Stimulated activated naive B cell treated with anti-CD40 and anti-IgM and Interleukin-4, amounts not matched to agents 10 μg/mL and 1 μg/mL and 100 μg/mL, for 72 hours (primary cell): ENCODE results near the gene HMCN2.

Experiments
- ATAC-seq, 2 donors: fragments of 150-1000 bp; cut with Tn5 transposase; replicated peaks; 2 replicates each; pipeline ENCODE4 v1.10.0; 2021; ENCODE audit warnings: moderate library complexity in 1 of 2
- DNase-seq: peaks from one replicate; pipeline ENCODE4 v3.0.0; 2021
- H3K27ac Mint-ChIP-seq: one replicate; pipeline ENCODE4 v1.8.0; 2022; ENCODE audit warnings: mild to moderate bottlenecking, mixed read lengths
- H3K27me3 Mint-ChIP-seq, 2 donors: one replicate each; pipeline ENCODE4 v1.8.0; 2022; ENCODE audit warnings: mixed read lengths in 2 of 2
- H3K36me3 Mint-ChIP-seq, 2 donors: one replicate each; pipeline ENCODE4 v1.8.0; 2022; ENCODE audit warnings: mixed read lengths in 2 of 2, mild to moderate bottlenecking in 1 of 2
- H3K4me1 Mint-ChIP-seq, 2 donors: one replicate each; pipeline ENCODE4 v1.8.0; 2022; ENCODE audit warnings: mixed read lengths in 2 of 2, mild to moderate bottlenecking in 1 of 2
- H3K4me3 Mint-ChIP-seq, 2 donors: one replicate each; pipeline ENCODE4 v1.8.0; 2022; ENCODE audit warnings: mild to moderate bottlenecking in 2 of 2, mixed read lengths in 2 of 2, moderate library complexity in 1 of 2
- H3K9me3 Mint-ChIP-seq, 2 donors: one replicate each; pipeline ENCODE4 v1.8.0; 2022; ENCODE audit warnings: mixed read lengths in 2 of 2, mild to moderate bottlenecking in 1 of 2

Gene HMCN2

DNA sequence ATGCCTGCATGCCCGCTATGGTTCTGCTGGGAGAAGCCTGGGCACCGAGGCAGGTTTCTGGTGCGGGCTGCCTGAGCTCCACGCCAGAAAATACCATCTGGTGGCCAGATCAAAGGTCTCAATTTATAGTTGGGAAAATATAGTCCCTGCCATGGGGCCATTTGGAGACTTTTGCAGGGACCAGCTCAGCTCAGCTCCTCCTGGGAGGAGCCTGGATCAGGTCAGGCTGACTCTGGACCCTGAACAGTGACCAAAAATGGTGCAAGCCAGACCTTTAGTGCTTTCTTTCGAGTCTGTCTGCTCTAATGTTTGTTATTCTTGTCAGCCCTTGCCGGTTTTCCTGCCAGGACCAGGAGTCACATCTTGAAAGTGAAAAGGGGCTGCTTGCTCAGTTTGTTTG, 31.8 kb downstream of the HMCN2 start:
- DNase-seq: no peak
- no peaks in the 10 kb centered on the region for H3K4me1 Mint-ChIP-seq
- no peak overlapping the region for H3K4me3 Mint-ChIP-seq
- H3K36me3 Mint-ChIP-seq: no peaks in the 10 kb centered on the region
- H3K9me3 Mint-ChIP-seq: peaks cover 6 to 9% of the 10 kb centered on the region in 2 donors
- peaks cover 28 to 33% of the 10 kb centered on the region in 2 donors for H3K27me3 Mint-ChIP-seq
- ATAC-seq: no peak
- no peak overlapping the region for H3K27ac Mint-ChIP-seq

DNA sequence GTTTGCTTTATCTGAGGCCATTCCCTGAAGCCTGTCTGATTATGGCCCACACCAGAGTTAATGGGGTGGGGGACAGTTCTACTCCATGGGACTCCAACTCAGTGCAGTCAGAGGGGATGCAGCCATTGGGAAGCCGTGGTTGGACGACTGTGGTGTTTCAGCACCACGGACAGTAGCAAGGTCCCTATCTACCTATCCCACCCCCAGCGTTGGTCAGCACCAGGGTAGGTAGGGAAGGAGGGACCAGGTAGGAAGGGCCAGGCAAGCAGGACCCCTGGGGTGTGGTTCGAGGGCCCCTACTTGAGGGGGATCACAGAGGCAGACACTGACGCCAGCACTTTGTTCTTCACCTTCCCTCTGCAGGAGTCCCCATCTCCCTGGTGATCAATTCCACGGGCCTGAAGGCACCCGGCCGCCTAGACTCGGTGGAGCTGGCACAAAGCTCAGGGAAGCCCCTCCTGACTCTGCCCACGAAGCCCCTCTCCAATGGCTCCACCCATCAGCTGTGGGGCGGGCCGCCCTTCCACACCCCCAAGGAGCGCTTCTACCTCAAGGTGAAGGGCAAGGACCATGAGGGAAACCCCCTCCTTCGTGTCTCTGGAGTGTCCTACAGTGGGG, 33.2 kb downstream of the HMCN2 start:
- Mint-ChIP-seq H3K27me3 (peaks cover 28 to 29% of the 10 kb centered on the region in 2 donors), H3K4me1 (no peaks in the 10 kb centered on the region)

DNA sequence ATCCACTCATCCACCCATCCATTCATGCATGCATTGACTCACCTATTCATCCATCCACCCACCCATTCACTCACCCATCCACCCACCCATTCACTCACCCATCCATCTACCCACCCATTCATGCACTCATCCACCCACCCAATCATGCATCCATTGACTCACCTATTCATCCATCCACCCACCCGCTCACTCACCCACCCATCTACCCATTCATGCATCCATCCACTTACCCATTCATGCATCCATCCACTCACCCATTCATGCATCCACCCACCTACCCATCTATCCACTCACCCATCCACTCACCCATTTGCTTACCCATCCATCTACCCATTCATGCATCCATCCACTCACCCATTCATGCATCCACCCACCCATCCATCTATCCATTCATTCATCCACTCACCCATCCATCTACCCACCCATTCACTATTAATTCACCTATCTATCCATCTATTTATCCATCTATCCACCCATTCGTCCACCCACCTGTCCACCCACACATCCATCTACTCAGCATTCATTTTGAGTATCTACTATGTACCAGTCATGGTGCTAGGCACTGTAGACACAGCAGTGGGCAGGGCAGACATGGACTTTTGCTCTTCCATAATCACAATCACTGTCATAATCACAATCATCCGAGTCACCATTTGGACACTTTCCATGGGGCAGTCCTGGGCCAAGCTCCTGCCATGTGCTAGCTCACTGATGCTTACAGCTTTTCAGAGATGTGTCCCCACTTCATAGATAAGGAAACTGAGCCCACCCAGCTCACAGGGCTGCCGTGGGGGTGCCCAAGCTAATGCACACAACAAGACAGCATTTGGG, 34.4 kb downstream of the HMCN2 start:
- Mint-ChIP-seq H3K27me3 (peaks cover 19 to 31% of the 10 kb centered on the region in 2 donors), H3K27ac (no peak overlapping the region), H3K9me3 (peaks cover 6 to 9% of the 10 kb centered on the region in 2 donors), H3K4me3 (no peak overlapping the region), H3K4me1 (no peaks in the 10 kb centered on the region), H3K36me3 (no peaks in the 10 kb centered on the region)
- ATAC-seq: no peak
- no peak for DNase-seq

More for the DNA sequence above, 33.2 kb downstream of the HMCN2 start:
- Mint-ChIP-seq H3K36me3 (no peaks in the 10 kb centered on the region), H3K9me3 (peaks cover 6 to 9% of the 10 kb centered on the region in 2 donors), H3K27ac (no peak overlapping the region), H3K4me3 (no peak overlapping the region)
- DNase-seq (no peak), ATAC-seq (no peak)

GRCh38 chr9:130300739-130301138, 35.2 kb downstream of the HMCN2 start:
- Mint-ChIP-seq H3K9me3 (peaks cover 6 to 9% of the 10 kb centered on the region in 2 donors), H3K4me3 (no peak overlapping the region), H3K27me3 (peaks cover 18 to 30% of the 10 kb centered on the region in 2 donors), H3K27ac (no peak overlapping the region), H3K4me1 (no peaks in the 10 kb centered on the region), H3K36me3 (no peaks in the 10 kb centered on the region)
- ATAC-seq (no peak), DNase-seq (no peak)

DNA sequence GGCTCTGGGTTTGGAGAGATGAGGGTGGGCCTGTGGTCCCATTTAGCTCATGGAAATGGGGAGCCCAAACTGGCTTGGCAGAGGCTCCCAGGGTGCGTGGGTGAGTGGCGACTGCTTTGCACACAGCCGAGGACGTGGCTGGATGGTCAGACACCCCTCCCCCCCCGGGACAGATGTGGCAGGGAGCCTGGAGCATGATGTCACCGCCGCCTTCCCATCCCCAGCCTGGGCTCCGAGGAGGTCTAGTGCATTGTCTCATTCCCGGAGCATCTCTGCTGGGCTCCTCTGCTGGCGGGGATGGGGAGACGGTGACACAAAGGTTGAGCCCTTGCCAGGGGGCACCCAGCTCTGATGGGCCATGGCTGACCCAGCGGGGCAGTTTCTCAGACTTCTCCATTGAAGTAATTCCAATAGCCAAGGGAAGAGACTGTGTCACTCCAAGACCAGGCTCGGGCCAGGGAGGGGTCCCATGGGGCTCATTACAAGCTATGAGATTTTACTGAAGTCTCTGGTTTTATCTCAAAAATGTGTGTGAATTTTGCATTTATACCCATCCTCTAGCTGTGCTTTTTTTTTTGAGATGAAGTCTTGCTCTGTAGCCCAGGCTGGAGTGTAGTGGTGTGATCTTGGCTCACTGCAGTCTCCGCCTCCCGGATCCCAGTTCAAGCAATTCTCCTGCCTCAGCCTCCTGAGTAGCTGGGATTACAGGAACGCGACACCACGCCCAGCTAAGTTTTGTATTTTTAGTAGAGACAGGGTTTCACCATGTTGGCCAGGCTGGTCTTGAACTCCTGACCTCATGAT, 36.1 kb downstream of the HMCN2 start:
- H3K4me1 Mint-ChIP-seq: peaks cover 0 to under 1% of the 10 kb centered on the region in 2 donors
- no peak for ATAC-seq

DNA sequence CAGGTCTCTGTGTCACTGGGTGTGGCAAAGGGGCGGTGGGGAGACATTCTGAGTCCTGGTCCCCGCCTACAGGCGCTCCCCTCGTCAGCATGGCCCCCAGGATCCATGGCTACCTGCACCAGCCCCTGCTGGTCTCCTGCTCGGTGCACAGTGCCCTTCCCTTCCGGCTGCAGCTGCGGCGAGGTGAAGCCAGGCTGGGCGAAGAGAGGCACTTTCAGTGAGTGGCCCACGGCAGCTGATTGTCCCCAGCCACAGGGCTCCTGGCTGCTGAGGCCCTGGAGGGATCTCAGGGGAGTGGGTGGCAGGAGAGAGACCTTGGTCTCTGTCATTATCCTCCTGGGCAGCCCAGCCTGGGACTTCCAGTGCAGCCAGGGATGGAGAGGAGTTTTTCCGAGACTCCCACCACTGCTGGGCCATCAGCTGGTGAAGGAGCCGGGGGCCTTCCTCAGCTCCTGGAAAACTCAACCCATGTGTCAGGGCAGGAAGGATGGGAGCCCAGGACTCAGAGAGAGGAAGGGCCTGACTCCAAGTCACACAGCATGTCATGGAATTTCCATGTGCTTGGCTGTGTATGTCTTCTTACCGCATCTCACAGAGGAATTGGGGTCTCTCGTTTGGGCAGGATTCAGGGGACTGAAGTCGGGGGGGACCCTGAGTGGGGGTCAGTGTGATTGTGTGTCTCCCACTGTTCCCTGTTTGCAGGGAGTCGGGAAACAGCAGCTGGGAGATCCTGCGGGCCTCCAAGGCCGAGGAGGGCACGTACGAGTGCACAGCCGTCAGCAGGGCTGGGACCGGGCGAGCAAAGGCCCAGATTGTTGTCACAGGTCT, 37.4 kb downstream of the HMCN2 start:
- H3K4me3 Mint-ChIP-seq: no peak overlapping the region

More for the DNA sequence above, 36.1 kb downstream of the HMCN2 start:
- peaks cover 18 to 31% of the 10 kb centered on the region in 2 donors for H3K27me3 Mint-ChIP-seq
- no peak overlapping the region for H3K27ac Mint-ChIP-seq
- no peaks in the 10 kb centered on the region for H3K36me3 Mint-ChIP-seq
- no peak for DNase-seq
- H3K9me3 Mint-ChIP-seq: peaks cover 6 to 9% of the 10 kb centered on the region in 2 donors
- H3K4me3 Mint-ChIP-seq: no peak overlapping the region

GRCh38 chr9:130303613-130304055, 38.1 kb downstream of the HMCN2 start:
- ATAC-seq: no peak
- Mint-ChIP-seq H3K27me3 (peaks cover 16 to 29% of the 10 kb centered on the region in 2 donors), H3K27ac (no peak overlapping the region), H3K4me3 (no peak overlapping the region), H3K9me3 (peaks cover 6 to 9% of the 10 kb centered on the region in 2 donors), H3K4me1 (peaks cover 0 to 5% of the 10 kb centered on the region in 2 donors), H3K36me3 (no peaks in the 10 kb centered on the region)
- DNase-seq: no peak

More for the DNA sequence above, 37.4 kb downstream of the HMCN2 start:
- ATAC-seq: no peak
- no peak for DNase-seq
- H3K9me3 Mint-ChIP-seq: peaks cover 6 to 9% of the 10 kb centered on the region in 2 donors
- H3K36me3 Mint-ChIP-seq: no peaks in the 10 kb centered on the region
- H3K27ac Mint-ChIP-seq: no peak overlapping the region
- H3K4me1 Mint-ChIP-seq: peaks cover 0 to 5% of the 10 kb centered on the region in 2 donors
- peaks cover 14 to 26% of the 10 kb centered on the region in 2 donors for H3K27me3 Mint-ChIP-seq

DNA sequence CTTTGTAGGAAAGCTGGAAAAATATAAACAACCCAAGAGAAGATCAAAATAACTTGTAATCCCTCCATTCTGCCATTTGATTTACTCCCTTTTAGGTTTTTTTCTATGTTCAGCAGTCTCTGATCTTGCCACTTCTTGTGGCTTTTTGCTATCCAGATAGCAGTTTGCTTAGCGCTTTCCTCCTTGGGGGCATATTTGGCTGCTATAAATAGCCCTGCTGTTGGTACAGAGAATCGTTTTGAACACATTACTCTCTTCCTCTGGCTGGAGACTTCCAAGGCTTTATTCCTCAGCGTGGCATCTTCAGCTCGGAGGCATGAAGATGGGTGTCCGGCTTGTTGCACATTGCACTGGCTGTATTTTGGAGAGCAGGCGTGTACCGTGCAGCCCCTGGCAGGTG, 38.6 kb downstream of the HMCN2 start:
- no peak overlapping the region for H3K4me3 Mint-ChIP-seq
- no peak overlapping the region for H3K27ac Mint-ChIP-seq
- peaks cover 19 to 32% of the 10 kb centered on the region in 2 donors for H3K27me3 Mint-ChIP-seq
- H3K36me3 Mint-ChIP-seq: no peaks in the 10 kb centered on the region
- peaks cover 0 to 5% of the 10 kb centered on the region in 2 donors for H3K4me1 Mint-ChIP-seq
- DNase-seq (no peak), ATAC-seq (no peak)
- peaks cover 6 to 9% of the 10 kb centered on the region in 2 donors for H3K9me3 Mint-ChIP-seq

GRCh38 chr9:130304643-130305042, 39.1 kb downstream of the HMCN2 start:
- Mint-ChIP-seq H3K4me1 (peaks cover 0 to 5% of the 10 kb centered on the region in 2 donors), H3K27me3 (peaks cover 19 to 32% of the 10 kb centered on the region in 2 donors), H3K36me3 (no peaks in the 10 kb centered on the region), H3K4me3 (no peak overlapping the region), H3K9me3 (peaks cover 6 to 7% of the 10 kb centered on the region in 2 donors), H3K27ac (no peak overlapping the region)
- no peak for DNase-seq
- ATAC-seq: no peak

GRCh38 chr9:130305381-130305780, 39.8 kb downstream of the HMCN2 start:
- DNase-seq (no peak), ATAC-seq (no peak)
- Mint-ChIP-seq H3K36me3 (no peaks in the 10 kb centered on the region), H3K27me3 (peaks cover 12 to 32% of the 10 kb centered on the region in 2 donors), H3K9me3 (peaks cover 0 to 2% of the 10 kb centered on the region in 2 donors), H3K4me1 (peaks cover 0 to 5% of the 10 kb centered on the region in 2 donors), H3K4me3 (no peak overlapping the region), H3K27ac (no peak overlapping the region)

GRCh38 chr9:130306823-130307666, 41.5 kb downstream of the HMCN2 start:
- no peak overlapping the region for H3K4me3 Mint-ChIP-seq
- H3K27me3 Mint-ChIP-seq: peaks cover 12 to 32% of the 10 kb centered on the region in 2 donors
- H3K36me3 Mint-ChIP-seq: no peaks in the 10 kb centered on the region
- DNase-seq: no peak
- H3K27ac Mint-ChIP-seq: no peak overlapping the region
- no peaks in the 10 kb centered on the region for H3K9me3 Mint-ChIP-seq
- ATAC-seq: no peak
- H3K4me1 Mint-ChIP-seq: peaks cover 0 to 5% of the 10 kb centered on the region in 2 donors

DNA sequence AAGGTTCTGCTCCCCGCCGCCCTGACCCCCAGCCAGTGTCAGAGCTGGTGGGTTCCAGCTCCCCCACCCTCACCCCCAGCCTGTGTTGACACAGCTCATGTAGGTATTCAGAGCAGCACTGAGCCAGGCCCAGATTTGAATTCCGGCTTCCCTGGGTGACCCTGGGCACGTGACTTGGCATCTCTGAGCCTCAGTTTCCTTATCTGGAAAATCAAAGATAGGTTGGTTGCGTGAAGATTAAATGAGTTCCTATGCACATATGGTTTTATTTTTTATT, 42.0 kb downstream of the HMCN2 start:
- H3K4me3 Mint-ChIP-seq: no peak overlapping the region
- no peaks in the 10 kb centered on the region for H3K9me3 Mint-ChIP-seq
- H3K27me3 Mint-ChIP-seq: peaks cover 12 to 32% of the 10 kb centered on the region in 2 donors
- no peak overlapping the region for H3K27ac Mint-ChIP-seq
- DNase-seq (no peak), ATAC-seq (no peak)
- no peaks in the 10 kb centered on the region for H3K36me3 Mint-ChIP-seq
- H3K4me1 Mint-ChIP-seq: peaks cover 0 to 5% of the 10 kb centered on the region in 2 donors

DNA sequence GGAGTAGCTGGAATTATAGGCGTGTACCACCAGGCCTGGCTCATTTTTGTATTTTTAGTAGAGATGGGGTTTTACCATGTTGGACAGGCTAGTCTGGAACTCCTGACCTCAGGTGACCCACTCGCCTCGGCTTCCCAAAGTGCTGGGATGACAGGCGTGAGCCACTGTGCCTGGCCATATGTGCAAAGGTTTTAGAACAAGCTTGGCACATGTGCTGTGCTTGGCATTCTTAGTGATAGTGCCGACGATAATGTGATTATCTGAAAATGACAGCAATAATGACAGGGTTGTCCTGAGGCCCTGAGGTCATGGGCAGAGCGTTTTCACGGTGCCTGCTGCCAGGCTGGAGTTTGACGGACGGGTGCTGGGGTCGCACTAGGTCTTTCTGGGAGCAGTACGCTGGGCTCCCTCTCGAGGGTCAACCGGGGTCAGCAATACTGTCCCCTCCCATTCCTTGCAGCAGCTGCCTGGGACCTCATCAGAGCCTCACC, 42.6 kb downstream of the HMCN2 start:
- Mint-ChIP-seq H3K27ac (no peak overlapping the region), H3K9me3 (no peaks in the 10 kb centered on the region), H3K27me3 (peaks cover 12 to 28% of the 10 kb centered on the region in 2 donors), H3K4me1 (peaks cover 0 to 5% of the 10 kb centered on the region in 2 donors), H3K36me3 (no peaks in the 10 kb centered on the region), H3K4me3 (no peak overlapping the region)
- no peak for ATAC-seq
- DNase-seq: no peak
